Fibroblast of skin of right biceps (primary cell): ENCODE measurements around the gene TBC1D26.
"Not testable (repeated sequence)": the region's sequence is repeated elsewhere in the genome, so short reads cannot be mapped to it uniquely, and the experiment has no call there.

Experiments
- DNase-seq: peaks from one replicate; pipeline ENCODE4 v3.0.0-alpha.2; 2013

The TBC1D26 gene

GRCh38 chr17:15744074-15744676 lies 12.1 kb downstream of the TBC1D26 start:
- no peak for DNase-seq

- no peak for DNase-seq
Observed at GRCh38 chr17:15744885-15745284, 12.8 kb downstream of the TBC1D26 start.

GRCh38 chr17:15749403-15749802 lies 17.3 kb downstream of the TBC1D26 start:
- not testable (repeated sequence) for DNase-seq

- DNase-seq, result not testable (repeated sequence)
Observed at GRCh38 chr17:15768865-15769533, 36.9 kb downstream of the TBC1D26 start.

GRCh38 chr17:15770679-15771078 lies 38.6 kb downstream of the TBC1D26 start:
- not testable (repeated sequence) for DNase-seq

- DNase-seq, result no peak
Observed at GRCh38 chr17:15776871-15777270, 44.8 kb downstream of the TBC1D26 start.

GRCh38 chr17:15777297-15777696 lies 45.2 kb downstream of the TBC1D26 start:
- DNase-seq, result no peak

- no peak for DNase-seq
Observed at GRCh38 chr17:15777717-15778116, 45.6 kb downstream of the TBC1D26 start.

GRCh38 chr17:15779119-15779518 lies 47.0 kb downstream of the TBC1D26 start:
- no peak for DNase-seq

- DNase-seq, result no peak
Observed at GRCh38 chr17:15780188-15780587, 48.1 kb downstream of the TBC1D26 start.

- DNase-seq, result peak; percentile 28
Observed at GRCh38 chr17:15782866-15783265, 50.8 kb downstream of the TBC1D26 start.

- DNase-seq, result no peak
Observed at GRCh38 chr17:15783461-15783860, 51.4 kb downstream of the TBC1D26 start.

- peak; percentile 22 for DNase-seq
Observed at GRCh38 chr17:15784351-15784750, 52.3 kb downstream of the TBC1D26 start.

GRCh38 chr17:15787363-15788075 lies 55.4 kb downstream of the TBC1D26 start:
- not testable (repeated sequence) for DNase-seq

GRCh38 chr17:15788365-15788764 lies 56.3 kb downstream of the TBC1D26 start:
- not testable (repeated sequence) for DNase-seq
